Measurements from ENCODE around the gene GCK. TPM values are rescaled to one million over a fixed set of nuclear protein-coding genes. Genes with fewer than 3 reads are reported as not detected.

Gene GCK
- polyA plus RNA-seq, 1 of the 3 experiments (the other 2 are of a cell fraction) = 1.6 TPM

GRCh38 chr7:44096326-44096881, 92.8 kb downstream of the GCK start:
- no peak overlapping the region for H3K4me2 ChIP-seq
- H3F3A ChIP-seq (replicated peaks; ENCODE audit: insufficient read depth) = peaks cover 19% of the 10 kb centered on the region
- H2AFZ ChIP-seq (ENCODE audit: low read depth) = no peak overlapping the region
- WGBS (ENCODE audit: low lambda C conversion rate) = 82% methylated on average over 8 of the region's 8 CpGs
- TF ChIP-seq POLR2AphosphoS5 (IDR thresholded peaks at IDR 0.05; ENCODE audit: low read depth, low read length) (no peak), JUND (IDR thresholded peaks at IDR 0.05) (no peak), NRF1 (IDR thresholded peaks at IDR 0.05; ENCODE audit: low read depth, low read length) (no peak), TCF12 (IDR thresholded peaks at IDR 0.05) (no peak), FOSL2 (IDR thresholded peaks at IDR 0.05; ENCODE audit: borderline replicate concordance, low read depth) (no peak), MAX (IDR thresholded peaks at IDR 0.05; ENCODE audit: low read depth) (no peak), PBX3 (IDR thresholded peaks at IDR 0.05) (no peak), EP300 (IDR thresholded peaks at IDR 0.05; ENCODE audit: borderline replicate concordance in 1 of 2, low read depth in 1 of 2, low read length in 1 of 2) (no peak), RFX5 (IDR thresholded peaks at IDR 0.05; ENCODE audit: low read length) (no peak), CTCF (IDR thresholded peaks at IDR 0.05) (no peak)
- no peaks in the 10 kb centered on the region for H3K79me2 ChIP-seq (ENCODE audit: insufficient read depth)
- no peak overlapping the region for H3K9ac ChIP-seq
- POLR2A ChIA-PET = no interaction called here
- H4K20me1 ChIP-seq (ENCODE audit: insufficient read depth) = no peaks in the 10 kb centered on the region
- no peaks in the 10 kb centered on the region for H3K27me3 ChIP-seq (ENCODE audit: insufficient read depth)
- no peaks in the 10 kb centered on the region for H3K9me2 ChIP-seq
- H3K9me3 ChIP-seq = no peaks in the 10 kb centered on the region
- no peak overlapping the region for H3K4me3 ChIP-seq (ENCODE audit: low read depth in 2 of 2, low read length in 1 of 2)
- H3K27ac ChIP-seq (ENCODE audit: low read depth in 2 of 2, low read length in 1 of 2) = no peak overlapping the region
- DNase-seq = no peak
- CTCF ChIA-PET = interaction anchor here (1.2 to 2.1 kb wide), 4 partner anchors 14 to 105 kb away, joined by 3 to 7 read pairs (median 4); partner anchors contain the start of genes POLD2 and YKT6
- H3K4me1 ChIP-seq (ENCODE audit: control insufficient read depth in 1 of 2, insufficient read depth in 2 of 2, low read depth in 1 of 2, low read length in 1 of 2) = peaks cover 7 to 24% of the 10 kb centered on the region in 2 experiments; a peak in 2 of 4 replicates
- no peaks in the 10 kb centered on the region for H3K36me3 ChIP-seq (replicated peaks in 1 of 2; ENCODE audit: control insufficient read depth in 1 of 2, insufficient read depth in 2 of 2, low read length in 1 of 2)

GRCh38 chr7:44095781-44096180, 93.5 kb downstream of the GCK start:
- Histone ChIP-seq H3K9ac (no peak overlapping the region), H3K4me2 (no peak overlapping the region), H3K27ac (ENCODE audit: low read depth in 2 of 2, low read length in 1 of 2) (no peak overlapping the region), H3K4me3 (ENCODE audit: low read depth in 2 of 2, low read length in 1 of 2) (no peak overlapping the region), H3K36me3 (replicated peaks in 1 of 2; ENCODE audit: control insufficient read depth in 1 of 2, insufficient read depth in 2 of 2, low read length in 1 of 2) (no peaks in the 10 kb centered on the region), H4K20me1 (ENCODE audit: insufficient read depth) (no peaks in the 10 kb centered on the region), H3K9me2 (no peaks in the 10 kb centered on the region), H2AFZ (ENCODE audit: low read depth) (no peak overlapping the region), H3F3A (replicated peaks; ENCODE audit: insufficient read depth) (peaks cover 15% of the 10 kb centered on the region), H3K9me3 (no peaks in the 10 kb centered on the region), H3K27me3 (ENCODE audit: insufficient read depth) (no peaks in the 10 kb centered on the region), H3K4me1 (ENCODE audit: control insufficient read depth in 1 of 2, insufficient read depth in 2 of 2, low read depth in 1 of 2, low read length in 1 of 2) (peaks cover 4 to 18% of the 10 kb centered on the region in 2 experiments; a peak in 2 of 4 replicates), H3K79me2 (ENCODE audit: insufficient read depth) (no peaks in the 10 kb centered on the region)
- CTCF ChIA-PET = interaction anchor here (1.2 kb wide), 1 partner anchor 101 kb away, joined by 3 read pairs; no protein-coding TSS in a partner anchor
- TF ChIP-seq TAF1 (IDR thresholded peaks at IDR 0.05; ENCODE audit: borderline replicate concordance, low read depth, low read length) = no peak
- no peak for TF ChIP-seq CHD2 (IDR thresholded peaks at IDR 0.05; ENCODE audit: low read length, partially characterized antibody)
- TF ChIP-seq GABPA (IDR thresholded peaks at IDR 0.05; ENCODE audit: low read depth) = no peak
- WGBS (ENCODE audit: low lambda C conversion rate) = 100% methylated on average over 1 of the region's 3 CpGs
- no peak for DNase-seq
- POLR2A ChIA-PET = no interaction called here

Measured in SK-N-SH (cell line).